ENCODE measurements around the gene DBF4.

The DBF4 gene

GRCh38 chr7:87948371-87948770 is 72.1 kb downstream of the DBF4 start:
- H3K4me3 ChIP-seq (ENCODE audit: low read depth, low read length), result no peak overlapping the region

Data from iPS-11a (cell line).